SK-N-SH (cell line): Measurements from ENCODE around the gene CX3CR1. TPM values are rescaled to one million over a fixed set of nuclear protein-coding genes. Genes with fewer than 3 reads are reported as not detected.

ENCODE experiments used
- CHD2 ChIP-seq: fragments of 150-350 bp; IDR thresholded peaks from 2 replicates; pipeline ENCODE4 v1.6.1; 2018; ENCODE audit warnings: low read length; ENCODE audit not compliant: partially characterized antibody
- EZH2phosphoT487 ChIP-seq: fragments of 200-600 bp; sonication (generic); IDR thresholded peaks from 2 replicates; pipeline ENCODE4 v1.6.1; 2017; ENCODE audit warnings: low read depth, mixed run types, mild to moderate bottlenecking, antibody characterized with exemption, moderate library complexity, borderline replicate concordance
- MXI1 ChIP-seq: IDR thresholded peaks from 2 replicates; pipeline ENCODE4 v1.6.1; 2012; ENCODE audit warnings: mild to moderate bottlenecking, low read depth, low read length, improper control_type of control experiment
- RCOR1 ChIP-seq: fragments of 150-350 bp; IDR thresholded peaks from 2 replicates; pipeline ENCODE4 v1.6.1; 2017; ENCODE audit warnings: antibody characterized with exemption, low read length
- RXRA ChIP-seq: IDR thresholded peaks from 2 replicates; pipeline ENCODE4 v1.4.0; 2012; ENCODE audit warnings: low read depth, mild to moderate bottlenecking, borderline replicate concordance
- SIN3A ChIP-seq: IDR thresholded peaks from 2 replicates; pipeline ENCODE4 v1.6.1; 2012; ENCODE audit warnings: low read depth, mild to moderate bottlenecking, low read length, moderate library complexity, borderline replicate concordance
- TEAD4 ChIP-seq: IDR thresholded peaks from 2 replicates; pipeline ENCODE4 v1.4.0; 2012; ENCODE audit warnings: mild to moderate bottlenecking, borderline replicate concordance; ENCODE audit not compliant: insufficient read depth
- polyA plus RNA-seq, 3 experiments: library from polyadenylated mRNA; depleted of rRNA; stranded (reverse); fragments of >200 nt; gene quantifications; 2 replicates each; pipeline ENCODE4 v1.2.3, GENCODE V29; 2012
- TF ChIP-seq, protein P1 (sequence below): IDR thresholded peaks from 2 replicates; pipeline ENCODE4 v1.4.0; 2012; ENCODE audit warnings: low read depth
- TF ChIP-seq, protein P2 (sequence below): fragments of 200-600 bp; sonication (generic); IDR thresholded peaks from 2 replicates; pipeline ENCODE4 v1.6.1; 2017; ENCODE audit warnings: antibody characterized with exemption, mild to moderate bottlenecking, moderate library complexity
- TF ChIP-seq, protein P3 (sequence below): fragments of 150-350 bp; IDR thresholded peaks from 2 replicates; pipeline ENCODE4 v1.6.1; 2017; ENCODE audit warnings: antibody characterized with exemption, low read length, low read depth, borderline replicate concordance
- TF ChIP-seq, protein P4 (sequence below): IDR thresholded peaks from 2 replicates; pipeline ENCODE4 v1.6.1; 2012; ENCODE audit warnings: mild to moderate bottlenecking, low read depth, low read length, moderate library complexity
- TF ChIP-seq, protein P5 (sequence below): fragments of 150-350 bp; IDR thresholded peaks from 2 replicates; pipeline ENCODE4 v1.6.1; 2016; ENCODE audit warnings: mild to moderate bottlenecking, low read depth, low read length

Gene CX3CR1
- polyA plus RNA-seq, 1 of the 3 experiments (the other 2 are of a cell fraction) = not detected

DNA sequence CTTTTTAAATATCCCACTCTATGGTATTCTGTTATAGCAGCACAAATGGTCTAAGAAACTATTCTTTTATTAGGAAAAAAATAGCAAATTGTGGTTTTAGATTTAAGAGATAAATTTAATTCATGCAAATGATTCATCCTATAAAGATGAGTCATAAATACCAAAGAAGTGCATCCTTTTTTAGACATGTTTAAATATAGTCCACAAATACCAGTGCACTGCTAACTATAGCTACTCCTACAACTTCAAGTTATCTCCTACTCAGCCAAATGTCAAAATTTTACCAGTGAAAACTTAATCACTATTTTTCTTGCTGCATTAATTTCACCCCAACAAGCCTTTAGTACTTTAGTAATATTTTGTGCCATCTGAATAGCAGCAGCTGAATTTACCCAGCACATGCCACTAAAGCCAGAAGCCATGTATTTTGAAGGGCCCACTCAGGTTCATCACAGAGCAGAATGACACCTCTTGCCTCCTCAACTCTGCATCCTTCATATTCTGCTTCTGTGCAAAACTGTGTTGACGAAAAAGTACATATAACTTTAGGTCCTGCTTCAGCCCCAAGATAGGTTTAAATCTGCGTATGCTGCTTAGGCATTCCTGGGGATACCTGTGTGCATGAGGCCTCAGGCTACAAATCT lies 24.9 kb downstream of the CX3CR1 start (continued):
- TF ChIP-seq, protein P1, sequence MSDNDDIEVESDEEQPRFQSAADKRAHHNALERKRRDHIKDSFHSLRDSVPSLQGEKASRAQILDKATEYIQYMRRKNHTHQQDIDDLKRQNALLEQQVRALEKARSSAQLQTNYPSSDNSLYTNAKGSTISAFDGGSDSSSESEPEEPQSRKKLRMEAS = no peak
- TF ChIP-seq MXI1 = no peak
- peak; percentile 26; the same call in 1 of the 2 replicates for TF ChIP-seq RXRA
- no peak for TF ChIP-seq SIN3A
- TF ChIP-seq, protein P2, sequence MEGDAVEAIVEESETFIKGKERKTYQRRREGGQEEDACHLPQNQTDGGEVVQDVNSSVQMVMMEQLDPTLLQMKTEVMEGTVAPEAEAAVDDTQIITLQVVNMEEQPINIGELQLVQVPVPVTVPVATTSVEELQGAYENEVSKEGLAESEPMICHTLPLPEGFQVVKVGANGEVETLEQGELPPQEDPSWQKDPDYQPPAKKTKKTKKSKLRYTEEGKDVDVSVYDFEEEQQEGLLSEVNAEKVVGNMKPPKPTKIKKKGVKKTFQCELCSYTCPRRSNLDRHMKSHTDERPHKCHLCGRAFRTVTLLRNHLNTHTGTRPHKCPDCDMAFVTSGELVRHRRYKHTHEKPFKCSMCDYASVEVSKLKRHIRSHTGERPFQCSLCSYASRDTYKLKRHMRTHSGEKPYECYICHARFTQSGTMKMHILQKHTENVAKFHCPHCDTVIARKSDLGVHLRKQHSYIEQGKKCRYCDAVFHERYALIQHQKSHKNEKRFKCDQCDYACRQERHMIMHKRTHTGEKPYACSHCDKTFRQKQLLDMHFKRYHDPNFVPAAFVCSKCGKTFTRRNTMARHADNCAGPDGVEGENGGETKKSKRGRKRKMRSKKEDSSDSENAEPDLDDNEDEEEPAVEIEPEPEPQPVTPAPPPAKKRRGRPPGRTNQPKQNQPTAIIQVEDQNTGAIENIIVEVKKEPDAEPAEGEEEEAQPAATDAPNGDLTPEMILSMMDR = no peak
- no peak for TF ChIP-seq CHD2
- no peak for TF ChIP-seq EZH2phosphoT487
- TF ChIP-seq, protein P3, sequence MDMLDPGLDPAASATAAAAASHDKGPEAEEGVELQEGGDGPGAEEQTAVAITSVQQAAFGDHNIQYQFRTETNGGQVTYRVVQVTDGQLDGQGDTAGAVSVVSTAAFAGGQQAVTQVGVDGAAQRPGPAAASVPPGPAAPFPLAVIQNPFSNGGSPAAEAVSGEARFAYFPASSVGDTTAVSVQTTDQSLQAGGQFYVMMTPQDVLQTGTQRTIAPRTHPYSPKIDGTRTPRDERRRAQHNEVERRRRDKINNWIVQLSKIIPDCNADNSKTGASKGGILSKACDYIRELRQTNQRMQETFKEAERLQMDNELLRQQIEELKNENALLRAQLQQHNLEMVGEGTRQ = no peak
- TF ChIP-seq, protein P4, sequence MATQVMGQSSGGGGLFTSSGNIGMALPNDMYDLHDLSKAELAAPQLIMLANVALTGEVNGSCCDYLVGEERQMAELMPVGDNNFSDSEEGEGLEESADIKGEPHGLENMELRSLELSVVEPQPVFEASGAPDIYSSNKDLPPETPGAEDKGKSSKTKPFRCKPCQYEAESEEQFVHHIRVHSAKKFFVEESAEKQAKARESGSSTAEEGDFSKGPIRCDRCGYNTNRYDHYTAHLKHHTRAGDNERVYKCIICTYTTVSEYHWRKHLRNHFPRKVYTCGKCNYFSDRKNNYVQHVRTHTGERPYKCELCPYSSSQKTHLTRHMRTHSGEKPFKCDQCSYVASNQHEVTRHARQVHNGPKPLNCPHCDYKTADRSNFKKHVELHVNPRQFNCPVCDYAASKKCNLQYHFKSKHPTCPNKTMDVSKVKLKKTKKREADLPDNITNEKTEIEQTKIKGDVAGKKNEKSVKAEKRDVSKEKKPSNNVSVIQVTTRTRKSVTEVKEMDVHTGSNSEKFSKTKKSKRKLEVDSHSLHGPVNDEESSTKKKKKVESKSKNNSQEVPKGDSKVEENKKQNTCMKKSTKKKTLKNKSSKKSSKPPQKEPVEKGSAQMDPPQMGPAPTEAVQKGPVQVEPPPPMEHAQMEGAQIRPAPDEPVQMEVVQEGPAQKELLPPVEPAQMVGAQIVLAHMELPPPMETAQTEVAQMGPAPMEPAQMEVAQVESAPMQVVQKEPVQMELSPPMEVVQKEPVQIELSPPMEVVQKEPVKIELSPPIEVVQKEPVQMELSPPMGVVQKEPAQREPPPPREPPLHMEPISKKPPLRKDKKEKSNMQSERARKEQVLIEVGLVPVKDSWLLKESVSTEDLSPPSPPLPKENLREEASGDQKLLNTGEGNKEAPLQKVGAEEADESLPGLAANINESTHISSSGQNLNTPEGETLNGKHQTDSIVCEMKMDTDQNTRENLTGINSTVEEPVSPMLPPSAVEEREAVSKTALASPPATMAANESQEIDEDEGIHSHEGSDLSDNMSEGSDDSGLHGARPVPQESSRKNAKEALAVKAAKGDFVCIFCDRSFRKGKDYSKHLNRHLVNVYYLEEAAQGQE = no peak
- peak; percentile 47; the same call in 1 of the 2 replicates for TF ChIP-seq TEAD4
- no peak for TF ChIP-seq RCOR1
- TF ChIP-seq, protein P5, sequence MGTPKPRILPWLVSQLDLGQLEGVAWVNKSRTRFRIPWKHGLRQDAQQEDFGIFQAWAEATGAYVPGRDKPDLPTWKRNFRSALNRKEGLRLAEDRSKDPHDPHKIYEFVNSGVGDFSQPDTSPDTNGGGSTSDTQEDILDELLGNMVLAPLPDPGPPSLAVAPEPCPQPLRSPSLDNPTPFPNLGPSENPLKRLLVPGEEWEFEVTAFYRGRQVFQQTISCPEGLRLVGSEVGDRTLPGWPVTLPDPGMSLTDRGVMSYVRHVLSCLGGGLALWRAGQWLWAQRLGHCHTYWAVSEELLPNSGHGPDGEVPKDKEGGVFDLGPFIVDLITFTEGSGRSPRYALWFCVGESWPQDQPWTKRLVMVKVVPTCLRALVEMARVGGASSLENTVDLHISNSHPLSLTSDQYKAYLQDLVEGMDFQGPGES = no peak
